Karpas-422 (cell line): ENCODE measurements around the gene LIPH. TPM values are rescaled to one million over a fixed set of nuclear protein-coding genes. Genes with fewer than 3 reads are reported as not detected.

Experiments
- DNase-seq: peaks from one replicate; pipeline ENCODE4 v3.0.0-alpha.2; 2015
- H2AFZ ChIP-seq: fragments of 200-600 bp; sonication (generic); 2 replicates; pipeline ENCODE4 v1.6.1; 2014; ENCODE audit warnings: antibody characterized with exemption, low read length, mixed read lengths
- H3K27ac ChIP-seq: fragments of 200-600 bp; sonication (generic); 2 replicates; pipeline ENCODE4 v1.5.1; 2014; ENCODE audit warnings: mild to moderate bottlenecking, low read length, moderate library complexity
- H3K27me3 ChIP-seq: fragments of 200-600 bp; sonication (generic); 2 replicates; pipeline ENCODE4 v1.6.1; 2014; ENCODE audit warnings: low read length, mixed read lengths
- H3K36me3 ChIP-seq: fragments of 200-600 bp; sonication (generic); 2 replicates; pipeline ENCODE4 v1.6.1; 2014; ENCODE audit warnings: low read length, mixed read lengths; ENCODE audit not compliant: insufficient read depth
- H3K4me1 ChIP-seq: fragments of 200-600 bp; sonication (generic); 2 replicates; pipeline ENCODE4 v1.6.1; 2014; ENCODE audit warnings: mild to moderate bottlenecking, low read length, mixed read lengths
- H3K4me2 ChIP-seq: fragments of 200-600 bp; sonication (generic); 2 replicates; pipeline ENCODE4 v1.6.1; 2014; ENCODE audit warnings: low read length, low read depth, mild to moderate bottlenecking; ENCODE audit not compliant: poor library complexity, severe bottlenecking
- H3K4me3 ChIP-seq: fragments of 200-600 bp; sonication (generic); 2 replicates; pipeline ENCODE4 v1.5.1; 2014; ENCODE audit warnings: mild to moderate bottlenecking, antibody characterized with exemption, low read length, mixed read lengths
- H3K79me2 ChIP-seq: fragments of 200-600 bp; sonication (generic); 2 replicates; pipeline ENCODE4 v1.6.1; 2014; ENCODE audit warnings: mild to moderate bottlenecking, low read length, mixed read lengths
- H3K9ac ChIP-seq: fragments of 200-600 bp; sonication (generic); 2 replicates; pipeline ENCODE4 v1.6.0; 2014; ENCODE audit warnings: low read length
- H3K9me2 ChIP-seq: fragments of 200-600 bp; sonication (generic), shearing (Covaris generic); replicated peaks from 2 replicates; pipeline ENCODE4 v1.6.0; 2014; ENCODE audit warnings: mild to moderate bottlenecking, low read length, moderate library complexity; ENCODE audit not compliant: insufficient read depth
- H3K9me3 ChIP-seq: fragments of 300-700, 200-600 bp; sonication (generic); 2 replicates; pipeline ENCODE4 v1.6.1; 2014; ENCODE audit warnings: low read length, mixed read lengths
- H4K20me1 ChIP-seq: fragments of 200-600 bp; sonication (generic); 2 replicates; pipeline ENCODE4 v1.6.1; 2014; ENCODE audit warnings: mild to moderate bottlenecking, antibody characterized with exemption, low read length, low read depth; ENCODE audit not compliant: insufficient read depth
- total RNA-seq: library from RNA; depleted of rRNA; stranded (reverse); fragments of >200 nt; shearing (Covaris generic); gene quantifications from 2 replicates; pipeline ENCODE4 v1.2.3, GENCODE V29; 2014; ENCODE audit warnings: low replicate concordance

Gene LIPH
- total RNA-seq, 1 experiment from 2014 or later: not detected

DNA sequence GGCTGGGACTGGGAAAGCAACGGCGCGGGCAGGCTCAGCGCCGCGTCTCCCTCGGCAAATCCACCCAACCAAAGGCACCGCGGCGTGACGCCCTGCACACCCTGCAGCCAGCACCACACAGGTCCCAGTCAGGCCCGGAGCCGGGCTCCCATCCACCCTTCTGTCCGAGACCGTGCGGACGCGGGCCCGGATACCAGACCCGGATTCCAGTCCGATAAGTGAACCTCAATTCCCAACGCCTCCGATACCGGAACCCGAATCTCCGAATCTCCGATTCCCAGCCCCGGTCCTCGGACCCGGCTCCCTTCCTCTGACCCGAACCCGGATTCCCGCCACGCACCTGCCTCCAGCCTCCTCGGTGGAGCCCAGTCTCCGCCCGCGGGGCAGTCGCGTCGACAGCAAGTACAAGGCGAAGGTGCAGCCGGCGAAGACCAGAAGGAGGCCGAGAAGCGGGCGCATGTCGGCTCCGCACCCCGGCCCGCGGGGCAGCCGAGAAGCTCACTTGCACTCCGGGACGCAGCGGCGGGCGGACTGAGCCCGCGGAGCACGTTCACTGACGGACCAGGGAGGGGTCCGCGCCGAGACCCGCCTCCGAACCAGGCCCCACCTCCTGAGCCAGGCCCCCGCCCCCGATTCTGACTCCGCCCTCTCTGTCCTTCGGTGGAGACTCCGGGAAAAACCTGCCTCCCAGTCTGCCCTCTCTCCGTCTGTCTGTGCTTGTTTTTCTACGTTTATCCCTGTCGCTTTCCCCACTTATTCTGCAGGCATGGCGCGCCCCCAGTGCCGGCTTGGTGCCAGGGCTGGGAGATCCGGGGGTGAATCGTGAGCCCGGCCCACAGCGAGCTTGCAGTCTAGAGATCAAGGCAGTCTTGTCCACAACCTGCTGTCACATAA, 53.6 kb downstream of the LIPH start, which contains the start of gene TMEM41A:
TSS of gene TMEM41A (minus strand) at position 533 of the 894 bp plus-strand sequence. CDS start at position 459, 74 bp downstream.
- Histone ChIP-seq H4K20me1 (0 out of 2 replicates have a peak, but pooled peaks cover 3% of the 10 kb centered on the region), H3K9ac (peak within 1 kb of the TSS; percentile 91), H3K27me3 (no peaks in the 10 kb centered on the region), H3K36me3 (peaks cover 21% of the 10 kb centered on the region), H3K27ac (peak within 1 kb of the TSS; percentile 45; the same call in 1 of the 2 replicates), H2AFZ (peak within 1 kb of the TSS; percentile 97), H3K4me2 (peak within 1 kb of the TSS; percentile 83), H3K9me2 (no peaks in the 10 kb centered on the region), H3K4me3 (peak within 1 kb of the TSS; percentile 90), H3K9me3 (no peaks in the 10 kb centered on the region), H3K4me1 (peaks cover 11% of the 10 kb centered on the region), H3K79me2 (peaks cover 21% of the 10 kb centered on the region)
- DNase-seq: peak; percentile 96

DNA sequence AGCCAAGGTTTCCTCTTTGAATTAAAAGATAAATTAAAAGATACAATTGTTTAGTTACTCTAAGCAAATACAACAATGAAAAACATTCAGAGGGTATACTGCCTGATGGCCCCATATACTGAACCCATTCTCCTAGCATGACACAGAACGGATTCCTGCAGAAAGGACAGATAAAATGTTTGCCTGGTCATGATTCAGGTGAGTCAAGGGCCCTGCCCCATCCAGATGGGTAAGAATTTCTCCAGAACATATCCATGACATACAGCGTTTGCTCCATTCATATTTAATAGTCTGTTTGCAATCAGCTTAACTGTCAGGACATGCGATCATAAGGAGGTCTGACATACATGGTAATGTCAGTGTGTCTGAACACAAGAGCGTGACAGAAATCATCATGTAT, 62.1 kb downstream of the LIPH start:
- peaks cover 33% of the 10 kb centered on the region for H3K36me3 ChIP-seq
- H3K9me2 ChIP-seq: no peaks in the 10 kb centered on the region
- no peaks in the 10 kb centered on the region for H3K79me2 ChIP-seq
- no peak for DNase-seq
- H3K4me2 ChIP-seq: no peak overlapping the region
- H3K4me1 ChIP-seq: no peaks in the 10 kb centered on the region
- H3K27me3 ChIP-seq: no peaks in the 10 kb centered on the region
- no peak overlapping the region for H3K9ac ChIP-seq
- no peak overlapping the region for H3K4me3 ChIP-seq
- H3K9me3 ChIP-seq: no peaks in the 10 kb centered on the region
- H4K20me1 ChIP-seq: no peaks in the 10 kb centered on the region
- no peak overlapping the region for H2AFZ ChIP-seq
- no peak overlapping the region for H3K27ac ChIP-seq

DNA sequence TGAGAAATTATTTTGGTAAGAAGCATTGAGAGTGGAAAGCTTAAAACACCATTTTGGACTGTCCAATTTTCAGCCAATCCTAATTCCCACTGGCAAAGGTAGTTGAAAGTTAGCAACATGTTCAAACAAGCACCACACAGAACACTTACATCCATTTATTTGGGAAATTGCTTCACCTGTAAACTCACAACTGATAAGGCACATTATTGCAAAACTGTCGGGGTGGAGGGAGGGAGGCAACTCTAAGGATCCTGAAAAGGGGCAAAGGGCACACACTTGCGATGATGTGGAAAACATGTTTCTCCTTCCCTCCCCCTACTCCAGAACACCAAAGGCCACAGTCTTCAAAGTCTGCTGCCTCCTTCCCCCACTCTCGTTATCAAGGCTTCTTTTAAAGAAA, 62.9 kb downstream of the LIPH start:
- no peak overlapping the region for H3K4me2 ChIP-seq
- H4K20me1 ChIP-seq: no peaks in the 10 kb centered on the region
- H3K4me1 ChIP-seq: no peaks in the 10 kb centered on the region
- no peak overlapping the region for H3K4me3 ChIP-seq
- no peaks in the 10 kb centered on the region for H3K79me2 ChIP-seq
- no peak overlapping the region for H3K27ac ChIP-seq
- peaks cover 31% of the 10 kb centered on the region for H3K36me3 ChIP-seq
- no peak overlapping the region for H3K9ac ChIP-seq
- H2AFZ ChIP-seq: no peak overlapping the region
- no peaks in the 10 kb centered on the region for H3K9me3 ChIP-seq
- no peak for DNase-seq
- H3K27me3 ChIP-seq: no peaks in the 10 kb centered on the region
- H3K9me2 ChIP-seq: no peaks in the 10 kb centered on the region

DNA sequence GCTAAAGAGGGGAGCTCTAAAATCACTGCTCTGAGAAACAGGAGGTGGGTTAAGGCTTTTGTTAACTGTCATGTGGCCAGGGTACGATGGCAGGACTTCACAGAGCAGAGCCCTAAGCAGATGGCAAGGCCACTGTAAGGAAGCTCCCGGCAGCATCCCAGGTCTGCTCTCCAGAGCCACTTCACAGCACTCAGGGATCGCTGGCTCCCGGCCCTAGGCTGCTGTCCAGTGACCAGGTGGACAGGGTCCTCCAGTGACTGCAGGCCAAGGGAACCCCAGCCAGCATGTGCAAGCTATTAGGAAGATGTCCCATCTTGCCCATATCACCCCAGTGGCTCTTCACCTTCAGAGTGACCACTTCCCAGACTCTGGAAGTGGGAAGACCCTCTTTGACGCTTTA, 63.9 kb downstream of the LIPH start:
- Histone ChIP-seq H3K4me1 (no peaks in the 10 kb centered on the region), H3K9me2 (no peaks in the 10 kb centered on the region), H3K36me3 (peaks cover 21% of the 10 kb centered on the region), H3K4me3 (no peak overlapping the region), H3K27me3 (no peaks in the 10 kb centered on the region), H3K9ac (no peak overlapping the region), H2AFZ (no peak overlapping the region), H3K9me3 (no peaks in the 10 kb centered on the region), H3K79me2 (no peaks in the 10 kb centered on the region), H3K27ac (no peak overlapping the region), H3K4me2 (no peak overlapping the region), H4K20me1 (no peaks in the 10 kb centered on the region)
- DNase-seq: no peak

DNA sequence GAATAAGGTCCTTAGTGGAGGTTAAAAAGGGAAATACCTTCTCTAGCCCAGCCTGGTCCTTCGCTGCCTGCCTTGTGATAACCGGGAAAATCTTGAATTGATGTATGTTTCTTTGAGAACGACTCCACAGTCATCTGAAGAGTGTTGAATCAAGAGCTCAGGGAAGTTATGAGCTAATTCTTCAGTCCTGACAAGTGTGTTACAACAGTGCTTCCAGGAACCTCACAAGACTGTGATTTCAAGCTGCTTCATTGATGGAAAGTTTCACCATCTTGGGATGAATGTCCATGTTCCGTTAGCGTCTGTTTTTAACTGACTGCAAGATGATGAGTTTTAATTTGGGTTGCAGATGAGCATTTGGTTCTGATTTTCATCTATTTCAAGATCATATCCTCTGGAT, 66.0 kb downstream of the LIPH start:
- Histone ChIP-seq H3K79me2 (no peaks in the 10 kb centered on the region), H2AFZ (no peak overlapping the region), H3K9me3 (no peaks in the 10 kb centered on the region), H3K4me3 (no peak overlapping the region), H3K9ac (no peak overlapping the region), H3K4me2 (no peak overlapping the region), H3K9me2 (no peaks in the 10 kb centered on the region), H3K36me3 (peaks cover 14% of the 10 kb centered on the region), H3K27me3 (no peaks in the 10 kb centered on the region), H3K4me1 (no peaks in the 10 kb centered on the region), H4K20me1 (no peaks in the 10 kb centered on the region), H3K27ac (no peak overlapping the region)
- no peak for DNase-seq

DNA sequence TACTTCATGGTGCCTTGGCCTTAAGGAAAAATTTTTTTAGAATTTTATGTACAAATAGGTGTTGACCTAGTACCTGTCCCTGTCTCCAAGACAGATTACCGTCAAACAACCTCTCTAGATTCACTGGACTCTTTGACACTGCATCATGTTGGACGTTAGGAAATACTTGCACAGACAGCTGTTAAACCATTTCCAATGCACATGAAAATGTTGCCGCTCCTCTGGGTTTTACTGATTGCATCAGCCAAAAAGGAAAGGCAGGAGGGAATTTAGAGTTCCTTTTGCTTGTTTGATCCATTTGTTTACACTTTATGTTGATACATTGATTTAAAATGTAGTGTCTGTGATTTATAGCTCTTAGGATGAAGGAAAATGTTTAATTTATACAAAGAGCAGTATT, 68.1 kb downstream of the LIPH start:
- no peak for DNase-seq
- Histone ChIP-seq H3K4me2 (no peak overlapping the region), H3K9me2 (no peaks in the 10 kb centered on the region), H3K79me2 (no peaks in the 10 kb centered on the region), H2AFZ (no peak overlapping the region), H3K4me1 (no peaks in the 10 kb centered on the region), H3K27me3 (no peaks in the 10 kb centered on the region), H3K36me3 (peaks cover 6% of the 10 kb centered on the region; the same call in 1 of the 2 replicates), H3K9ac (no peak overlapping the region), H4K20me1 (no peaks in the 10 kb centered on the region), H3K4me3 (no peak overlapping the region), H3K9me3 (no peaks in the 10 kb centered on the region), H3K27ac (no peak overlapping the region)

DNA sequence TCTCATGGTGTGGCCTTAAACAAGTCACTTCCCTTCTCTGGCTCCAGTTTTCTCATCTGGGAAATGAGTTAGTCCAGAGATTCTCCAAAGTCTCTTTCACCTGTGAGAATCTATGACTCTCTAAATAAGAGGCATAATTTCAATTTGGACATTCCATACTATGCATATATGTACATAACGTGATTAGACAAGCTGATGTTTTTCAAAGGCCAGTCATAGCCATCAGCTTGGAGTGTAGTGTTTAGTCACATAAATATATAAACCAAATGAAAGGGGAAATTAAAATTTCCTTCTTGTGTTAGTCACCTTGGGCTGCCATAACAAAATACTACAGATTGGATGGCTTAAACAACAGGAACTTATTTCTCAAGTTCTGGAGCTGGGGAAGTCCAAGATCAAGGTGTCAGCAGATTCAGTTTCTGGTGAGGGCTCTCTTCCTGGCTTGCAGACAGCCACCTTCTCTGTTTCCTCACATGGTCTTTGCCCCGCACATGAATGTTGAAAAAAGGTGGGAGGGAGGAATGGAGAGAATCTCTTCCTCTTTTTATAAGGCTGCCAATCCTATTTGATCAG, 72.9 kb downstream of the LIPH start:
- no peak for DNase-seq
- Histone ChIP-seq H3K9me3 (no peaks in the 10 kb centered on the region), H3K4me2 (no peak overlapping the region), H3K4me1 (no peaks in the 10 kb centered on the region), H3K9me2 (no peaks in the 10 kb centered on the region), H3K27ac (no peak overlapping the region), H3K9ac (no peak overlapping the region), H3K79me2 (no peaks in the 10 kb centered on the region), H4K20me1 (no peaks in the 10 kb centered on the region), H3K27me3 (no peaks in the 10 kb centered on the region), H2AFZ (no peak overlapping the region), H3K36me3 (no peaks in the 10 kb centered on the region), H3K4me3 (no peak overlapping the region)

DNA sequence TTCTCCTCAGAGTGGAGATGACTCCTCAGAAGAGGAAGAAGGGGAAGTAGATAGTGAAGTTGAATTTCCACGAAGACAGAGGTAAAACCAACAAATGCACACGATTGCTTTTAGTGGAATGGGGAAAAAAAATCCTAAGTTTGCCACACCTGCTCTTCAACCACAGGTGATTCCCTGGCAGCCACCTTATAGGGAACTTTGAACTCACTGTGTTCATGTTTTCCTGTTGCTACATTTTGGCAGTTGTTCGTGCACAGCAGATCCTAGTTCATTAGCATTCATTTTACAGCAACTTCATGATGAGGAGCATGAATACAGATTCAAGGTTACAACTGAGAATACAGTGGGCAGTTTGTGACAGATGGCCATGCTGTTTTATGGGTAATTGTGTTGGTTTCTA, 75.1 kb downstream of the LIPH start:
- H2AFZ ChIP-seq: no peak overlapping the region
- no peaks in the 10 kb centered on the region for H3K36me3 ChIP-seq
- no peak overlapping the region for H3K27ac ChIP-seq
- H3K9me2 ChIP-seq: no peaks in the 10 kb centered on the region
- DNase-seq: no peak
- no peak overlapping the region for H3K4me3 ChIP-seq
- H3K27me3 ChIP-seq: no peaks in the 10 kb centered on the region
- H4K20me1 ChIP-seq: no peaks in the 10 kb centered on the region
- H3K9me3 ChIP-seq: no peaks in the 10 kb centered on the region
- no peaks in the 10 kb centered on the region for H3K79me2 ChIP-seq
- no peak overlapping the region for H3K9ac ChIP-seq
- H3K4me1 ChIP-seq: no peaks in the 10 kb centered on the region
- no peak overlapping the region for H3K4me2 ChIP-seq
